IPS-18a (cell line): Measurements from ENCODE around the gene FNDC10.
"Not testable (repeated sequence)": the region's sequence is repeated elsewhere in the genome, so short reads cannot be mapped to it uniquely, and the experiment has no call there.

Experiments used
- H3K27ac ChIP-seq: one replicate; pipeline ENCODE4 v1.5.1; 2013; ENCODE audit warnings: low read length
- H3K27me3 ChIP-seq: one replicate; pipeline ENCODE4 v1.6.1; 2013; ENCODE audit warnings: mild to moderate bottlenecking, low read length; ENCODE audit not compliant: control insufficient read depth, insufficient read depth
- H3K36me3 ChIP-seq: one replicate; pipeline ENCODE4 v1.6.1; 2013; ENCODE audit warnings: low read depth, low read length; ENCODE audit not compliant: control insufficient read depth
- H3K4me1 ChIP-seq: one replicate; pipeline ENCODE4 v1.6.1; 2013; ENCODE audit warnings: low read depth, low read length; ENCODE audit not compliant: control insufficient read depth
- H3K4me3 ChIP-seq: one replicate; pipeline ENCODE4 v1.5.1; 2013; ENCODE audit warnings: low read length
- H3K9ac ChIP-seq: one replicate; pipeline ENCODE4 v1.6.1; 2013; ENCODE audit warnings: mild to moderate bottlenecking, low read length, moderate library complexity
- H3K9me3 ChIP-seq: one replicate; pipeline ENCODE4 v1.6.1; 2013; ENCODE audit warnings: low read depth, low read length; ENCODE audit not compliant: control insufficient read depth

Gene FNDC10

GRCh38 chr1:1599030-1599934, 653 bp downstream of the FNDC10 start:
- Histone ChIP-seq H3K27ac (no peak overlapping the region), H3K9me3 (no peaks in the 10 kb centered on the region), H3K4me1 (no peaks in the 10 kb centered on the region), H3K4me3 (peak overlapping the region; percentile 21), H3K27me3 (peaks cover 71% of the 10 kb centered on the region), H3K36me3 (no peaks in the 10 kb centered on the region), H3K9ac (no peak overlapping the region)

DNA sequence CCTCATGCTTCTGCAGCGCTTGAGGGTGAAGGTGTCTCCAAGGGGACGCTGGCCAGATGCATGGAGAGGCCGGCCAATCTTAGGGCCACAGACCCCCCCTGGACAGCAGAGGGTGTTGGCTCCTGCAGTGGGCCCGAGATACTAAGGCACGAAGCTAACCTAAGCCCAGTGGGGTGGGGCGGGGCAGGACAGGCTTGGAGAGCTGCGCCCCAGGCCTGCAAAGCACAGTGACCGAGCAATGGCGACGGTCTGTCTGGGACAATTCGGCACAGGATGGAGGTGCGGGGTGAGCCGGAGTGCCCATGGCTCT, 1.3 kb downstream of the FNDC10 start:
- H3K4me3 ChIP-seq = no peak overlapping the region
- H3K27me3 ChIP-seq = peaks cover 71% of the 10 kb centered on the region
- no peaks in the 10 kb centered on the region for H3K9me3 ChIP-seq
- no peak overlapping the region for H3K9ac ChIP-seq
- no peaks in the 10 kb centered on the region for H3K4me1 ChIP-seq
- no peak overlapping the region for H3K27ac ChIP-seq
- no peaks in the 10 kb centered on the region for H3K36me3 ChIP-seq

DNA sequence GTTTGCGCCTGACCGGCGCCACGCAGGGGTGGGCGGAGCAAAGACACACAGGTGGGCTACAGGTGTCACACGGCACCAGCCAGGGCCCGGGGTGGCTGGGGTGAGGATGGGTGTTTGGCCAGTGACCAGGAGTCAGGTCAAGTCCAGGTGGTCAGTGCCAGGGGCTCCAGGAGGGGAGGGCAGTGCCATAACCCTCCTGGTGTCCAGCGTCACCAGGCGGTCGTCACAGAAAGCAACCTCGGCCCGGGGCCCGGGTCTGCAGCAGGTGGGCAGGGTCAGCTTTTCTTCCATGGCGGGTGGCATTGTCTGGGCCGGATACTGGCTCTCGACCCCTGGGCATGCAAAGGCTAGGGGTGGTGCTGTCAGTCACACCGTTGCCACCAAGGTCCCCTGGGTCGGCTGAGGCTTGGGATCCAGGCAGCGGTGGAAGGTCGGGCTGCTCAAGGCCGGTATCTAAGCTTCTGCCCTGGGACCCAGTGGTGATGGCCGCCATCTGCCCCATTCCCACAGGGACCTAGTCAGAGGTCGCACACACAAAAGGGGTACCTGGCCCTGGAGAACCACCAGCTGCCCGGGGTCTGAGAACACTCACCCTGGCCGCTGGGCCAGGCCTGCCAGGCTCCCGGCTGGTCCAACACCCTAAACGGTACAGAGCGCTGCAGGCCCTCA, 1.8 kb downstream of the FNDC10 start:
- Histone ChIP-seq H3K4me1 (no peaks in the 10 kb centered on the region), H3K27ac (no peak overlapping the region), H3K9me3 (no peaks in the 10 kb centered on the region), H3K27me3 (peaks cover 66% of the 10 kb centered on the region), H3K9ac (no peak overlapping the region), H3K36me3 (no peaks in the 10 kb centered on the region), H3K4me3 (no peak overlapping the region)

- Histone ChIP-seq H3K9ac (no peak overlapping the region), H3K4me1 (no peaks in the 10 kb centered on the region), H3K27me3 (peaks cover 59% of the 10 kb centered on the region), H3K4me3 (no peak overlapping the region), H3K36me3 (no peaks in the 10 kb centered on the region), H3K27ac (no peak overlapping the region), H3K9me3 (no peaks in the 10 kb centered on the region)
Measured at GRCh38 chr1:1597275-1597930, 2.5 kb downstream of the FNDC10 start.

- no peaks in the 10 kb centered on the region for H3K4me1 ChIP-seq
- no peaks in the 10 kb centered on the region for H3K9me3 ChIP-seq
- no peak overlapping the region for H3K9ac ChIP-seq
- H3K27me3 ChIP-seq = peaks cover 53% of the 10 kb centered on the region
- no peak overlapping the region for H3K4me3 ChIP-seq
- H3K27ac ChIP-seq = no peak overlapping the region
- no peaks in the 10 kb centered on the region for H3K36me3 ChIP-seq
Measured at GRCh38 chr1:1596493-1597274, 3.3 kb downstream of the FNDC10 start.

DNA sequence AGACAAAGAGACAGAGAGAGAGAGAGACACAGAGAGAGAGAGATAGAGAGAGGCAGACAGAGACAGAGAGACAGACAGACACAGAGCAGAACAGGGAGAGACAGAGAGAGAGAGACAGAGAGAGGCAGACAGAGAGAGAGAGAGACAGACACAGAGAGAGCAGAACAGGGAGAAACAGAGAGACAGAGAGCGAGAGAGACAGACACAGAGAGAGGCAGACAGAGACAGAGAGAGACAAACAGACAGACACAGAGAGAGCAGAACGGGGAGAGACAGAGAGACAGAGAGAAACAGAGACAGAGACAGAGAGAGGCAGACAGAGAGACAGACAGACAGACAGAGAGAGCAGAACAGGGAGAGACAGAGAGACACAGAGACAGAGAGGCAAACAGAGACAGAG, 4.6 kb downstream of the FNDC10 start:
- not testable (repeated sequence) for H3K9me3 ChIP-seq, H3K27ac ChIP-seq

DNA sequence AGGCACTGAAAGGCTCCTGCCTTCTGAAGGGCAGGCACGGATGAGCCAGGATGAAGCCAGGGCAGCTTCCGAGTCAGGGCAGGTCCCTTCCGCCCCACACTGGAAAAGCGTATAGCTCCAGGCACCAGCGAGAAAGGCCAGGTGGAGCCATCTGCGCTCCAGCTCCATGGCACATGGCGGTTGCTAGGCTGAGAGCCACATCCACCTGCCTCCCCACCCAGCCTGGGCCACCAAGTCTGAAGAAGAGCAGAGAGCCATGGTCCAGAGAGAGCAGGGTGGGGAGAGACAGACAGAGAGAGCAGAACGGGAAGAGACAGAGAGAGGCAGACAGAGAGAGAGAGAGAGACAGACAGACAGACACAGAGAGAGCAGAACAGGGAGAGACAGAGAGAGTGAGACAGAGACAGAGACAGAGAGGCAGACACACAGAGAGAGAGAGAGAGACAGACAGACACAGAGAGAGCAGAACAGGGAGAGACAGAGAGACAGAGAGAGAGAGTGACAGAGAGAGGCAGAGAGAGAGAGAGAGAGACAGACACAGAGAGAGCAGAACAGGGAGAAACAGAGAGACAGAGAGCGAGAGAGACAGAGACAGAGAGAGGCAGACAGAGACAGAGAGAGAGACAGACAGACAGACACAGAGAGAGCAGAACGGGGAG, 5.2 kb downstream of the FNDC10 start:
- H3K4me3 ChIP-seq = no peak overlapping the region
- H3K27ac ChIP-seq = no peak overlapping the region
- H3K4me1 ChIP-seq = no peaks in the 10 kb centered on the region
- H3K36me3 ChIP-seq = no peaks in the 10 kb centered on the region
- H3K27me3 ChIP-seq = peaks cover 37% of the 10 kb centered on the region
- H3K9me3 ChIP-seq = no peaks in the 10 kb centered on the region
- no peak overlapping the region for H3K9ac ChIP-seq

More for the DNA sequence above, 4.6 kb downstream of the FNDC10 start:
- peaks cover 39% of the 10 kb centered on the region for H3K27me3 ChIP-seq
- not testable (repeated sequence) for H3K4me3 ChIP-seq, H3K36me3 ChIP-seq, H3K9ac ChIP-seq, H3K4me1 ChIP-seq

- Histone ChIP-seq H3K27ac (no peak overlapping the region), H3K27me3 (peaks cover 31% of the 10 kb centered on the region)
Measured at GRCh38 chr1:1593834-1594601, 5.9 kb downstream of the FNDC10 start.

GRCh38 chr1:1591452-1591851, 8.5 kb downstream of the FNDC10 start:
- Histone ChIP-seq H3K27ac (no peak overlapping the region), H3K9me3 (no peaks in the 10 kb centered on the region), H3K4me1 (no peaks in the 10 kb centered on the region), H3K36me3 (no peaks in the 10 kb centered on the region), H3K9ac (no peak overlapping the region), H3K27me3 (peaks cover 13% of the 10 kb centered on the region), H3K4me3 (no peak overlapping the region)

More at GRCh38 chr1:1593834-1594601, 5.9 kb downstream of the FNDC10 start:
- no peaks in the 10 kb centered on the region for H3K4me1 ChIP-seq
- H3K4me3 ChIP-seq = no peak overlapping the region
- no peaks in the 10 kb centered on the region for H3K36me3 ChIP-seq
- H3K9ac ChIP-seq = no peak overlapping the region
- H3K9me3 ChIP-seq = no peaks in the 10 kb centered on the region

- no peaks in the 10 kb centered on the region for H3K9me3 ChIP-seq
- no peak overlapping the region for H3K9ac ChIP-seq
- peaks cover 26% of the 10 kb centered on the region for H3K27me3 ChIP-seq
- H3K36me3 ChIP-seq = no peaks in the 10 kb centered on the region
- H3K4me3 ChIP-seq = no peak overlapping the region
- no peak overlapping the region for H3K27ac ChIP-seq
- H3K4me1 ChIP-seq = no peaks in the 10 kb centered on the region
Measured at GRCh38 chr1:1583347-1584010, 16.5 kb downstream of the FNDC10 start.
